ENCODE measurements around the gene KLHL30. TPM values are rescaled to one million over a fixed set of nuclear protein-coding genes. Genes with fewer than 3 reads are reported as not detected.

The KLHL30 gene, protein sequence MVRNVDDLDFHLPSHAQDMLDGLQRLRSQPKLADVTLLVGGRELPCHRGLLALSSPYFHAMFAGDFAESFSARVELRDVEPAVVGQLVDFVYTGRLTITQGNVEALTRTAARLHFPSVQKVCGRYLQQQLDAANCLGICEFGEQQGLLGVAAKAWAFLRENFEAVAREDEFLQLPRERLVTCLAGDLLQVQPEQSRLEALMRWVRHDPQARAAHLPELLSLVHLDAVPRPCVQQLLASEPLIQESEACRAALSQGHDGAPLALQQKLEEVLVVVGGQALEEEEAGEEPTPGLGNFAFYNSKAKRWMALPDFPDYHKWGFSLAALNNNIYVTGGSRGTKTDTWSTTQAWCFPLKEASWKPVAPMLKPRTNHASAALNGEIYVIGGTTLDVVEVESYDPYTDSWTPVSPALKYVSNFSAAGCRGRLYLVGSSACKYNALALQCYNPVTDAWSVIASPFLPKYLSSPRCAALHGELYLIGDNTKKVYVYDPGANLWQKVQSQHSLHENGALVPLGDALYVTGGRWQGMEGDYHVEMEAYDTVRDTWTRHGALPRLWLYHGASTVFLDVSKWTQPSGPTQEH
- total RNA-seq, result 1 to 10 TPM in 1 of 4 donors, under 1 TPM in 3; 0.65 to 1.9 (median 0.78) TPM

DNA sequence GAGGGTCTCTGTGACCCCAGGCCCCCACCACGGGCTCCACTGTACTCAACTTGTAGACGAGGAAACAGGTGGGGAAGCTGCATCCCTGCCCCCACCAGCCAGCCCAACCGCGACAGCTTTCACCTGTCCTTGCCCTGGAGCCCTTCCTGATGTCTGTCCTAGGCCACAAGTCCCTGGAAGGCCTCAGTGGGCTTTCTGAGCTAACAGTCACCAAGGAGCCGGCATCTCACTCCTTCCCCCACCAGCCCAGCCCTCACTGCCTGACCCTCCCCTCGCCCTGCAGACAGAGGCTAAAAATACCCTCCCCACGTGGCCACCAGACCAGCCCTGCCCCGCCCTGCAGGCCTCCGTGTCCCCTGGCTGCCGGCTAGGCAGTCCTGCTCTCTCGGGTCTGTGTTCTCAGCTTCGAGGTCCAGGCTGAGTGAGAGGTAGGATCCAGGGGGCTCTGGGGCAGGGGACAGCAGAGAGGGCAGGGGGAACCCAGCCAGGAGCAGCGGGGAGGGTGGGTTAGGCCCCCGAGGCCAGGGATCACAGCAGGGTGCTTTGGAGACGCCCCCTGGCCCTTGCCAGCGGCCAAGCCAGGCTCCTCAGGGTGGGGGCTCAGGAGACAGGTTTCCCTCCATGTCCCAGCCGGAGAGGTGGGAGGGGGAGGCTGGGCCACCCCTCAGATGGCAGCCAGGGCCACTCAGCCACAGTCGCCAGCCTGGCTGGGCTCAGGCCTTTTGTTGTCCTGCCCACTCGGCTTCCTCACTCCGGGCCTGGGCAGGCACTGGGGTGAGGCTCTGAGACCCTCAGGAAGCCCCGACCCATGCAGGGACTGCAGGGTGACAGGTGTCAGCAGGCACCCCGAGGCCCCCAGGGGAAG lies at the start of gene KLHL30:
Gene KLHL30 (plus strand): TSS at position 338 of the 865 bp plus-strand sequence. CDS start 2,087 bp downstream, outside the sequence.
- TF ChIP-seq, protein P1, sequence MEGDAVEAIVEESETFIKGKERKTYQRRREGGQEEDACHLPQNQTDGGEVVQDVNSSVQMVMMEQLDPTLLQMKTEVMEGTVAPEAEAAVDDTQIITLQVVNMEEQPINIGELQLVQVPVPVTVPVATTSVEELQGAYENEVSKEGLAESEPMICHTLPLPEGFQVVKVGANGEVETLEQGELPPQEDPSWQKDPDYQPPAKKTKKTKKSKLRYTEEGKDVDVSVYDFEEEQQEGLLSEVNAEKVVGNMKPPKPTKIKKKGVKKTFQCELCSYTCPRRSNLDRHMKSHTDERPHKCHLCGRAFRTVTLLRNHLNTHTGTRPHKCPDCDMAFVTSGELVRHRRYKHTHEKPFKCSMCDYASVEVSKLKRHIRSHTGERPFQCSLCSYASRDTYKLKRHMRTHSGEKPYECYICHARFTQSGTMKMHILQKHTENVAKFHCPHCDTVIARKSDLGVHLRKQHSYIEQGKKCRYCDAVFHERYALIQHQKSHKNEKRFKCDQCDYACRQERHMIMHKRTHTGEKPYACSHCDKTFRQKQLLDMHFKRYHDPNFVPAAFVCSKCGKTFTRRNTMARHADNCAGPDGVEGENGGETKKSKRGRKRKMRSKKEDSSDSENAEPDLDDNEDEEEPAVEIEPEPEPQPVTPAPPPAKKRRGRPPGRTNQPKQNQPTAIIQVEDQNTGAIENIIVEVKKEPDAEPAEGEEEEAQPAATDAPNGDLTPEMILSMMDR (IDR thresholded peaks at IDR 0.05; ENCODE audit: low read depth), result no peak

DNA sequence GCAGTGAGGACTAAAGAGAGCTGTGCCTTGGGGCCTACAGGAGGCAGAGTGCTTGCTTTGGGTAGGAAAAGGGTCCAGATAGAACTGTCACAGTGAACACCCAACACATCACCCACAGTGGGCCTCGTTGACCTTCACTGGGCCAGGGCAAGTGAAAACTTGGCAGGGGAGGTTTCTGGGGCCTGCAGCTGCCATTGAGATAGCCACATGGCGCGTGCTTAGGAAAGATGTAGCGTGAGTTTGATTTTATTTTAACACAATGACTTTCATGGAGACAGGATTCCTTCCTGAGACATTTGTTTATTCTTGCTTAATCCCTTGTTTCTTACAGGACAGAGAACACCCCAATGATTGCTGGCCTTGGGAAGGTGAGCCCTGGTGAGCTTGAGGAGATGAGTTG lies 47.6 kb upstream of the KLHL30 start:
- TF ChIP-seq, protein P1 (IDR thresholded peaks at IDR 0.05; ENCODE audit: low read depth), result no peak

DNA sequence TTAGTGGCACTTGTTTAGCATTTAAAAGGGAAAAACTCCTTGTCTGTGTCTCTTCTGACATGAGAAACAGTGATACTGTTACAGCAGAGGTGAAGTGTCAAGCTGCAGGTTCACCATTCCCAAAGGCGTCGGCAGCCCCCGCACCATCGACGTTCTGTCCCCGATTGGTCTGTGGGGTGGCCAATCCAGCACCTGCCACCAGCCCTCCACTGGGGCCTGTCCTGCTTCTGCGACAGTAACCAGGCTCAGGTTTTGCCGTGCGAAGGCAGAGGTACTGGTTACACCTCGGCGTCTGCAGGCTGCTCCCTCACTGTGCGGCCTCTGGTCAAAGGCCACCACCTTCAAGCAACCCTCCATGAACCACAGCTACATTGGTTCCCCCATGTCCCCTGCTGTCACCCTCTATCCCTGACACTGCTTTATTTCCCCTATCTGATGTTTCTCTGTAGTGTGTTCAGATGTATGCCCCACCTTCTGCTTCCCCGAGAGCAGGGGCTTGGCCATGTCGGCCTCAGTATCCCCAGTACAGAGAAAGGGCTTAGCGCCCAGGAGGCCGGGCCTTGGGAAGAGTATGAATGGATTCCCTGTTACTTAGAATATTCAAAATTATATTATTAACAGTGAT lies 46.9 kb upstream of the KLHL30 start:
- TF ChIP-seq, protein P1 (IDR thresholded peaks at IDR 0.05; ENCODE audit: low read depth), result no peak

DNA sequence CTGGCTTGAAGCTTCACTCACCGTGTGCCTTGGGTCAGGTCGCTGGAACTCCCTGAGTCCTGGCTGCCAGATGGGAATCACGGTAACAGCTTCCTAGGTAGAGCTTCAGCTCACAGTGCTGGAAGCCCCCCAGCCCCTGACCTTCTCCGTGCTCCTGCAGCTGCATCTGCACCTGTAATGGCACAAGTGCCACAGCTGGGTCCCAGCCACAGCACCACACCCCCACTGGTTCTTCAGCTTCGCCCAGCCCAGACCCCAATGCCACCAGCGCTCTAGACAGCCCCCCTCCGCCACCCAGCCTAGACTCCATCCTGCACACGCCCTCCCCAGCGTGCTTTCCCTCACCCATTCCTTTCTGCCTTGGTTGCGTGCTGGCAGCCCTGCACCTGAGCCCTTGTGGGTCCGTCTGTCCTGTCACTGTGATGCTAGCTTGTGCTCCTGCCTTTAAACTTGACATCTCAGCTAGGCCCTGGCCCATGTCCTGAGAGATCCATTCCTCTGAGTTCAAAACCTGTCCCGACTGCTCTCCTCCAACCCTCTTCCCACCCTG lies 45.9 kb upstream of the KLHL30 start:
- TF ChIP-seq, protein P1 (IDR thresholded peaks at IDR 0.05; ENCODE audit: low read depth), result no peak

DNA sequence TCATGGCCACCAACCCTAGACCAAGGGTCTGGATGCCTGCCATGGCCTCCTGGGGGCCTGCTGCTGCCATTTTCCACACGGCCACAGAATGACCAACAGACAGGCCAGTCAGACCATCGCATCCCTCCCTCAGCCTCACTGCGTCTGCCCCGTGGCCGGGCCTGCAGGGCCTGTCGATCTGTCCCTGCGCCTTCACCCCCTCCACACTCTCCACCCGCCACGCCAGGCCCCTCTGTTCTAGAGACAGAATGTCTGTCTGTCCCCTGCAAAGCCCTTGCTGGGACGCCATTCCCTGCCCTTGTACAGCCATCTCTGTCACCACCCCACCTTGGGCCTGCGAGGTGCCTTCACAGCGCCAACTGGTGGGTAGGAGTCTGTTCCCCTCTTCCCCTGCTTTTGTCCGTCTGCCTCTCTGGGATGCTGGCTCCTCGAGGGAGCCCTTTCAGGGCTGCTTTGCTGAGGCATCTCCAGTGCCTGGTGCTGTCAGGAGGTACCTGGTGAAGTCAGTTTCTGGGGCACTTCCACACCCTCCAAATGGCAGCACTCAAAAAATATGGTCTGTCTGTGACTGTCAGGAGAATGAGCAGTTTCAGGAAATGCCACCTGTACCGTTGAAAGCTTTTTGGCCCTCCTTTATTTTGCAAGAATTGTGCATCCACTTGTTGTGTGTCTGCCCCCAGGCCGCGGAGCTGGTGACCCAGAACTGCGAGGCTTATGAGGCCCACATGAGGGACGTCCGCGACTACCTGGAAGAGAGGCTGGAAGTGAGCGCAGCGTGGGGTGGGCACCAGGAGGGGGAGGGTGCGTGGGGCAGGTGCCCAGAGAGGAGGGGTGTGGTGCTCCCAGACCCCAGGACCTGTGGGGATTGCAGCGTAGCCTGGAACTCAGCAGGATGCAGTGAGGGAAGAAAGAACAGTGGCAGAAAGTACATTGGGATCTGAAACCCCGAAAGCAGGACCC lies 45.0 kb upstream of the KLHL30 start:
- TF ChIP-seq, protein P1 (IDR thresholded peaks at IDR 0.05; ENCODE audit: low read depth), result no peak

DNA sequence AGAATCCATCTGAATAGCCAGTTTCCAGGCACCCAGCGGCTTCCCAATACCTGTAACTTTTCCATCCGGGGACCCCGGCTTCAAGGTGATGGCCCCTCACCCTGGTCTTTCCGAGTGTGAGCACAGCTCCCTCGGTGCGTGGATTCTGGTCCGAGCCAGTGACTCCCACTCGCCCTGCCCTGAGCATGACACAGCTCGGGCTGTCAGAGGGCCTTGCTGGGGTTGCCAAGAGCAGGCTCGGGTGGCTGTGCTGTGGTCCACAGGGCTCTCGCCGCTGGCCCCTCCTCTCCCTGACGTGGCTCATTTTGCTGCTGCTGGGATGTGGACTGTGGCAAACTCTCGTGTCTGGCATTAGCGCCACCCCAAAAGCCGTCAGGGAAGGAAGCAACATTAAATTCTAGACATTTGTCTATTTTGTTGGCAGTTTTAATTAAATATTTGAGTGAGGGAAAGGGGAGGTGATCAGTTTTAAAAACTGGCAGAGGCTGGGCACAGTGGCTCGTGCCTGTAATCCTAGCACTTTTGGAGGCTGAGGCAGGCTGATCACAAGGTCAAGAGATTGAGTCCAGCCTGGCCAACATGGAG lies 43.9 kb upstream of the KLHL30 start:
- TF ChIP-seq, protein P1 (IDR thresholded peaks at IDR 0.05; ENCODE audit: low read depth), result no peak
